Erythroblast (primary cell): ENCODE data around the gene ARL2.

ENCODE experiments used
- GATA1 ChIP-seq: IDR thresholded peaks from 2 replicates; pipeline ENCODE4 v1.6.1; 2011; ENCODE audit warnings: low read depth, mild to moderate bottlenecking, control low read depth, low read length, moderate library complexity
- POLR2A ChIP-seq: IDR thresholded peaks from 2 replicates; pipeline ENCODE4 v1.6.1; 2011; ENCODE audit warnings: mild to moderate bottlenecking, low read length

- TF ChIP-seq POLR2A: no peak
- TF ChIP-seq GATA1: no peak
These were observed 19.6 kb upstream of the ARL2 start for GRCh38 chr11:64994318-64994717.
